Adrenal gland (tissue), 5 donors: ENCODE measurements around the gene AASDH.

Source experiments
- CTCF ChIP-seq, 6 experiments: fragments of 450-650 bp in 4 of 6; fragments of 200-600 bp in 2 of 6; sonication (generic) in 1 of 6; IDR thresholded peaks; 1 replicate in 5 of 6; 2 replicates in 1 of 6; pipeline versions ENCODE4 v1.5.1 to v1.8.0; 2016 to 2021; ENCODE audit warnings: antibody characterized with exemption in 6 of 6, mild to moderate bottlenecking in 2 of 6, moderate library complexity in 1 of 6
- POLR2A ChIP-seq, 2 donors: fragments of 450-650 bp; IDR thresholded peaks; one replicate each; pipeline ENCODE4 v1.6.1; 2017; ENCODE audit warnings: antibody characterized with exemption in 2 of 2, mild to moderate bottlenecking in 2 of 2, moderate library complexity in 1 of 2
- donor health status: DM: no; HTN: no; CAD: no.

GRCh38 chr4:56316011-56316650 lies 71.2 kb downstream of the AASDH start:
- TF ChIP-seq CTCF (IDR thresholded peaks at IDR 0.05) (no peak), POLR2A (IDR thresholded peaks at IDR 0.05) (no peak)
